H1 (cell line): ENCODE results near the gene CMIP. TPM values are rescaled to one million over a fixed set of nuclear protein-coding genes. Genes with fewer than 3 reads are reported as not detected.

Source experiments
- polyA plus RNA-seq, 7 experiments: library from polyadenylated mRNA; depleted of rRNA in 3 of 7; stranded (reverse) in 5 of 7; unstranded in 2 of 7; fragments of >200 nt in 5 of 7; fragments of 200-250 nt in 2 of 7; gene quantifications; 1 replicate in 5 of 7; 2 replicates in 1 of 7; 4 replicates in 1 of 7; pipeline versions ENCODE4 v1.2.1 to v1.2.3, GENCODE V29; 2011 to 2013; ENCODE audit warnings: missing spikeins in 2 of 7, mixed read lengths in 2 of 7
- total RNA-seq: library from RNA; stranded (reverse); fragmentation: NEBNext Ultra II Directional; extraction: Animal tissue kit (Norgen Biotek cat#: 25700); gene quantifications from 2 replicates; pipeline ENCODE4 v1.2.1, GENCODE V29; 2021
- TF ChIP-seq, protein P1 (sequence below): IDR thresholded peaks from 2 replicates; pipeline ENCODE4 v1.6.1; 2012; ENCODE audit warnings: inconsistent platforms

The CMIP gene
- total and polyA plus RNA-seq, 2 of the 8 experiments (the other 6 are each of a cell fraction or from before 2014, with no cell fraction given) = 7.9 to 53.2 TPM

DNA sequence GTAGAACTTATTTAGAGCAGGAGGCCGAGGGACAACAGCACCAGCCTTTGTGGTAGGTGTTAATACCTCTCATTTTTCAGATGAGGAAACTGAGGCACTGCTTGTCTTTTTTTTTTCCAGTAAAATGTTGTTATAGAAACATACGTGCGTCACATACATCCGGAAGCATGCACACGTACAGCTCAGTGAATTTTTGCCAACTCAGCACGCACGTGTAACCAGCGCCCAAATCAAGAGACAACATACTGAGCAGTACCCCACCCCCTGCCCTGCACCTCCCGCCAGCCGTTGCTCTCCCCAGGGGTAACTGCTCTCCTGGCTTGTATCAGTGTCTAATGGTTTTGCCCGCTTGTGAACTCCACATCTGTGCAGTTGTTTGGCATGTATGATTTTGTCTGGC is 92.0 kb downstream of the CMIP start (continued):
- TF ChIP-seq, protein P1, sequence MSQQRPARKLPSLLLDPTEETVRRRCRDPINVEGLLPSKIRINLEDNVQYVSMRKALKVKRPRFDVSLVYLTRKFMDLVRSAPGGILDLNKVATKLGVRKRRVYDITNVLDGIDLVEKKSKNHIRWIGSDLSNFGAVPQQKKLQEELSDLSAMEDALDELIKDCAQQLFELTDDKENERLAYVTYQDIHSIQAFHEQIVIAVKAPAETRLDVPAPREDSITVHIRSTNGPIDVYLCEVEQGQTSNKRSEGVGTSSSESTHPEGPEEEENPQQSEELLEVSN = no peak
